Measurements from ENCODE around the gene DDIAS. TPM values are rescaled to one million over a fixed set of nuclear protein-coding genes. Genes with fewer than 3 reads are reported as not detected.

Gene DDIAS
- total RNA-seq, 2 donors from 2014 or later: 14.4 to 24.1 TPM

DNA sequence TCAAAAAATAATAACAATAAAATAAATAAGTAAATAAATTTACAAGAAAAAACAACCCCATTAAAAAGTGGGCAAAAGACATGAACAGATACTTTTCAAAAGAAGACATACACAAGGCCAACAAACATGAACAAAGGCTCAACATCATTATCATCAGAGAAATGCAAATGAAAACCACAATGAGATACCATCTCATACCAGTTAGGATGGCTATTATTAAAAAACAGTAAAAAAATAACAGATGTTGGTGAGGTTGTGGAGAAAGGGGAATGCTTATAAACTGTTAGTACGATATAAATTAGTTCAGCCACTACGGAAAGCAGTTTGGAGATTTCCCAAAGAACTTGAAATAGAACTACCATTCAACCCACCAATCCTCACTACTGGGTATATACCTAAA lies 45.9 kb upstream of the DDIAS start:
- Histone ChIP-seq H3K27me3 (ENCODE audit: control insufficient read depth, insufficient read depth, low read length, poor library complexity, severe bottlenecking) (no peaks in the 10 kb centered on the region), H3K4me3 (ENCODE audit: low read length) (no peak overlapping the region), H3K27ac (ENCODE audit: low read depth, low read length) (no peak overlapping the region), H3K9ac (ENCODE audit: extremely low read depth, low read length, poor library complexity, severe bottlenecking) (no peak overlapping the region), H3K9me3 (ENCODE audit: control insufficient read depth, low read length) (no peaks in the 10 kb centered on the region), H3K4me1 (ENCODE audit: control insufficient read depth, insufficient read depth, low read length) (no peaks in the 10 kb centered on the region), H3K36me3 (ENCODE audit: control insufficient read depth, insufficient read depth, low read length) (peaks cover 3% of the 10 kb centered on the region)
- no peaks in the 10 kb centered on the region for H3K9me3 Mint-ChIP-seq
- H3K36me3 Mint-ChIP-seq (ENCODE audit: low read depth): peaks cover 17% of the 10 kb centered on the region
- no peak overlapping the region for H3K27ac Mint-ChIP-seq
- H3K27me3 Mint-ChIP-seq (ENCODE audit: insufficient read depth): no peaks in the 10 kb centered on the region
- H3K4me1 Mint-ChIP-seq: peaks cover 2% of the 10 kb centered on the region
- no peak overlapping the region for H3K4me3 Mint-ChIP-seq
- TF ChIP-seq, protein P1, sequence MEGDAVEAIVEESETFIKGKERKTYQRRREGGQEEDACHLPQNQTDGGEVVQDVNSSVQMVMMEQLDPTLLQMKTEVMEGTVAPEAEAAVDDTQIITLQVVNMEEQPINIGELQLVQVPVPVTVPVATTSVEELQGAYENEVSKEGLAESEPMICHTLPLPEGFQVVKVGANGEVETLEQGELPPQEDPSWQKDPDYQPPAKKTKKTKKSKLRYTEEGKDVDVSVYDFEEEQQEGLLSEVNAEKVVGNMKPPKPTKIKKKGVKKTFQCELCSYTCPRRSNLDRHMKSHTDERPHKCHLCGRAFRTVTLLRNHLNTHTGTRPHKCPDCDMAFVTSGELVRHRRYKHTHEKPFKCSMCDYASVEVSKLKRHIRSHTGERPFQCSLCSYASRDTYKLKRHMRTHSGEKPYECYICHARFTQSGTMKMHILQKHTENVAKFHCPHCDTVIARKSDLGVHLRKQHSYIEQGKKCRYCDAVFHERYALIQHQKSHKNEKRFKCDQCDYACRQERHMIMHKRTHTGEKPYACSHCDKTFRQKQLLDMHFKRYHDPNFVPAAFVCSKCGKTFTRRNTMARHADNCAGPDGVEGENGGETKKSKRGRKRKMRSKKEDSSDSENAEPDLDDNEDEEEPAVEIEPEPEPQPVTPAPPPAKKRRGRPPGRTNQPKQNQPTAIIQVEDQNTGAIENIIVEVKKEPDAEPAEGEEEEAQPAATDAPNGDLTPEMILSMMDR (conservative IDR thresholded peaks at IDR 0.05): no peak
- WGBS, 2 experiments (ENCODE audit: insufficient coverage in 1 of 2, insufficient read length in 1 of 2): 93% methylated on average over 2 of the region's 2 CpGs; no CpG with 5 or more reads in 1 of the 2 experiments
- DNase-seq: no peak

DNA sequence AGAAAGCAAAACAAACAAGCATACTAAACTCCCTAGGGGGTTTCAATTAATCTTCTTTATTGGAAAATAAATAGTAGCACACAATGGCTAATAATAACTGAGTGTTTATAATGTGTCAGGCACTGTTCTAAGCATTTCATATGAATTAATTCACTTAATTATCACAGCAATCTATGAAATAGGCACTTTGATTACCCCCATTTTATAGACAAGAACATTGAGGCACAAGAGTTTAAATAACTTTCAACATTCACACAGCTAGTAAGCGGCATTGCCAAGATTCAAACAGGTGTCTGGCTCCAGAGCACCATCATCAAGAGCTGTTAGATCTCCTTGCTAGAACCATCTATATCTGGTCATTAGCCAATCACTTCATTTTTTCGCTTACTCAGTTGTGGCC lies 44.4 kb upstream of the DDIAS start:
- H3K27me3 ChIP-seq (ENCODE audit: control insufficient read depth, insufficient read depth, low read length, poor library complexity, severe bottlenecking): no peaks in the 10 kb centered on the region
- peaks cover 17% of the 10 kb centered on the region for H3K36me3 Mint-ChIP-seq (ENCODE audit: low read depth)
- no peak overlapping the region for H3K4me3 Mint-ChIP-seq
- H3K4me1 ChIP-seq (ENCODE audit: control insufficient read depth, insufficient read depth, low read length): no peaks in the 10 kb centered on the region
- no peaks in the 10 kb centered on the region for H3K9me3 Mint-ChIP-seq
- no peaks in the 10 kb centered on the region for H3K4me1 Mint-ChIP-seq
- H3K27ac ChIP-seq (ENCODE audit: low read depth, low read length): no peak overlapping the region
- H3K27me3 Mint-ChIP-seq (ENCODE audit: insufficient read depth): no peaks in the 10 kb centered on the region
- H3K9me3 ChIP-seq (ENCODE audit: control insufficient read depth, low read length): no peaks in the 10 kb centered on the region
- DNase-seq: no peak
- 89 to 93% methylated on average over 2 of the region's 2 CpGs for WGBS, 2 experiments (ENCODE audit: insufficient coverage in 1 of 2, insufficient read length in 1 of 2)
- H3K27ac Mint-ChIP-seq: no peak overlapping the region
- H3K4me3 ChIP-seq (ENCODE audit: low read length): no peak overlapping the region
- TF ChIP-seq, protein P1 (conservative IDR thresholded peaks at IDR 0.05): no peak
- H3K9ac ChIP-seq (ENCODE audit: extremely low read depth, low read length, poor library complexity, severe bottlenecking): no peak overlapping the region
- H3K36me3 ChIP-seq (ENCODE audit: control insufficient read depth, insufficient read depth, low read length): peaks cover 3% of the 10 kb centered on the region

DNA sequence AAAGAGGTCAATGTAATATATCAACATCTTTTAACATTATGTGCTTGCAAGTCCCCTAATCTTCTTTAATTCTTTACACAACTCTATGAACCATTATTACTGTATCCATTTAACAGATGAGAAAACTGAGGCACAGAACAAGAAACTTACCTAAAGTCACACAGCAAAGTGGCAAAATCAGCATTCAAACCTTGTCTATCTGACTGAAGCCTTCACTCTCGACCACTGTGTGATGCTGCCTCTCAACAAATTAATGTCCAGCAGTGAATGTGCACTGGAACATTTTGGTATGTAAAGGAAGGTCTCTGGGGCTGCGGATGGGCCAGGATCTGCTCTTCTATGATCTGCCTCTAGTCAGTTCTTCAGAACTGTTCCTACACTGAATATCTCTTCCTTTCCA lies 43.4 kb upstream of the DDIAS start:
- no peaks in the 10 kb centered on the region for H3K27me3 Mint-ChIP-seq (ENCODE audit: insufficient read depth)
- H3K36me3 Mint-ChIP-seq (ENCODE audit: low read depth): peaks cover 17% of the 10 kb centered on the region
- no peaks in the 10 kb centered on the region for H3K9me3 Mint-ChIP-seq
- DNase-seq: no peak
- H3K4me3 Mint-ChIP-seq: no peak overlapping the region
- H3K4me1 Mint-ChIP-seq: no peaks in the 10 kb centered on the region
- no peaks in the 10 kb centered on the region for H3K9me3 ChIP-seq (ENCODE audit: control insufficient read depth, low read length)
- TF ChIP-seq, protein P1 (conservative IDR thresholded peaks at IDR 0.05): no peak
- H3K4me3 ChIP-seq (ENCODE audit: low read length): no peak overlapping the region
- WGBS, 2 experiments (ENCODE audit: insufficient coverage in 1 of 2, insufficient read length in 1 of 2): 100% methylated on average over 2 of the region's 2 CpGs
- H3K27ac ChIP-seq (ENCODE audit: low read depth, low read length): no peak overlapping the region
- no peaks in the 10 kb centered on the region for H3K4me1 ChIP-seq (ENCODE audit: control insufficient read depth, insufficient read depth, low read length)
- no peaks in the 10 kb centered on the region for H3K27me3 ChIP-seq (ENCODE audit: control insufficient read depth, insufficient read depth, low read length, poor library complexity, severe bottlenecking)
- H3K9ac ChIP-seq (ENCODE audit: extremely low read depth, low read length, poor library complexity, severe bottlenecking): no peak overlapping the region
- no peak overlapping the region for H3K27ac Mint-ChIP-seq
- H3K36me3 ChIP-seq (ENCODE audit: control insufficient read depth, insufficient read depth, low read length): peaks cover 3% of the 10 kb centered on the region
